A549 (cell line): ENCODE data around the gene SIAH3. TPM values are rescaled to one million over a fixed set of nuclear protein-coding genes. Genes with fewer than 3 reads are reported as not detected.

Source experiments
- ATAC-seq, 2 experiments: fragments of 200-7000 bp in 1 of 2; fragments of >200 bp in 1 of 2; cut with Nextera tagmentation in 1 of 2; cut with Tn5 transposase in 1 of 2; 3 replicates each; pipeline versions ENCODE4 v1.8.0 to v1.9.1; 2018 to 2020; ENCODE audit warnings: mild to moderate bottlenecking in 1 of 2, moderate library complexity in 1 of 2
- CTCF ChIA-PET: fragments of 300-600 bp; sonication (Branson Sonifier 250); formaldehyde crosslinking; extraction: SDS; loops from one replicate; lab custom pipeline; 2021; ENCODE audit warnings: antibody characterized with exemption, inconsistent platforms; lab: Yijun Ruan, JAX
- POLR2A ChIA-PET: fragments of 350-600 bp; formaldehyde crosslinking; extraction: SDS; loops from one replicate; lab custom pipeline; 2021; ENCODE audit warnings: antibody characterized with exemption, inconsistent platforms; lab: Yijun Ruan, JAX
- DNase-seq, 2 experiments: peaks; one replicate each; pipeline versions ENCODE4 v3.0.0 to v3.0.0-alpha.2; 2011 to 2016; ENCODE audit warnings: low read depth in 1 of 2, low spot score in 1 of 2
- FAIRE-seq: peaks from 2 replicates; lab custom pipeline; 2011; peaks lifted over from hg19 to GRCh38; lab: Jason Lieb, UNC
- H3K27ac ChIP-seq, 2 experiments: fragments of >200 bp; sonication (Bioruptor Twin); formaldehyde crosslinking; 3 replicates each; pipeline ENCODE4 v1.5.1; 2016 to 2017
- H3K4me1 ChIP-seq: fragments of >200 bp; sonication (Bioruptor Twin); formaldehyde crosslinking; 3 replicates; pipeline ENCODE4 v1.6.1; 2016
- H3K4me2 ChIP-seq: fragments of >200 bp; sonication (Bioruptor Twin); formaldehyde crosslinking; 3 replicates; pipeline ENCODE4 v1.6.1; 2016
- H3K4me3 ChIP-seq: fragments of >200 bp; sonication (Bioruptor Twin); formaldehyde crosslinking; 3 replicates; pipeline ENCODE4 v1.5.1; 2016
- H3K9me3 ChIP-seq: fragments of >200 bp; sonication (Bioruptor Twin); formaldehyde crosslinking; 3 replicates; pipeline ENCODE4 v1.6.1; 2016
- BCL3 ChIP-seq: fragments of >200 bp; sonication (Bioruptor Twin); formaldehyde crosslinking; IDR thresholded peaks from 3 replicates; pipeline ENCODE4 v1.6.1; 2016
- BHLHE40 ChIP-seq: IDR thresholded peaks from 2 replicates; pipeline ENCODE4 v1.6.1; 2012; ENCODE audit warnings: low read depth, low read length, inconsistent platforms
- CBX2 ChIP-seq: fragments of 200-600 bp; sonication (generic); IDR thresholded peaks from 2 replicates; pipeline ENCODE4 v1.6.1; 2016; ENCODE audit warnings: low read depth, mild to moderate bottlenecking, borderline replicate concordance
- CEBPB ChIP-seq, 2 experiments: fragments of >200 bp in 1 of 2; sonication (Bioruptor Twin) in 1 of 2; formaldehyde crosslinking in 1 of 2; IDR thresholded peaks; 2 replicates each; pipeline ENCODE4 v1.6.1; 2012 to 2016
- CHD2 ChIP-seq: fragments of 150-350 bp; IDR thresholded peaks from 2 replicates; pipeline ENCODE4 v1.6.1; 2014; ENCODE audit warnings: low read length; ENCODE audit not compliant: partially characterized antibody
- CTCF ChIP-seq: fragments of >200 bp; sonication (Bioruptor Twin); formaldehyde crosslinking; IDR thresholded peaks from 3 replicates; pipeline ENCODE4 v1.5.1; 2016
- E2F6 ChIP-seq: IDR thresholded peaks from 2 replicates; pipeline ENCODE4 v1.6.1; 2012; ENCODE audit warnings: low read depth, borderline replicate concordance
- EHF ChIP-seq: fragments of 250-450 bp; sonication (Bioruptor Pico); IDR thresholded peaks from 2 replicates; pipeline ENCODE4 v1.5.0; 2020; ENCODE audit warnings: mild to moderate bottlenecking
- EP300 ChIP-seq, 2 experiments: fragments of >200 bp; sonication (Bioruptor Twin); formaldehyde crosslinking; IDR thresholded peaks; 2 replicates in 1 of 2; 3 replicates in 1 of 2; pipeline ENCODE4 v1.6.1; 2016 to 2017
- ESRRA ChIP-seq: fragments of 150-350 bp; IDR thresholded peaks from 2 replicates; pipeline ENCODE4 v1.6.1; 2014; ENCODE audit warnings: mild to moderate bottlenecking, low read length, borderline replicate concordance
- FOSB ChIP-seq: fragments of 250-450 bp; sonication (Bioruptor Pico); IDR thresholded peaks from 2 replicates; pipeline ENCODE4 v1.5.0; 2020; ENCODE audit warnings: mild to moderate bottlenecking, moderate library complexity
- HES2 ChIP-seq: fragments of >200 bp; sonication (Bioruptor Twin); formaldehyde crosslinking; IDR thresholded peaks from 2 replicates; pipeline ENCODE4 v1.6.1; 2016
- HEYL ChIP-seq: fragments of 250-450 bp; sonication (Bioruptor Pico); IDR thresholded peaks from 2 replicates; pipeline ENCODE4 v1.8.0; 2021; ENCODE audit warnings: mild to moderate bottlenecking, moderate library complexity
- HOXB13 ChIP-seq: fragments of 250-450 bp; sonication (Bioruptor Pico); IDR thresholded peaks from 2 replicates; pipeline ENCODE4 v1.5.0; 2020; ENCODE audit warnings: low read depth, mild to moderate bottlenecking, moderate library complexity
- MAFK ChIP-seq: fragments of 450-650 bp; IDR thresholded peaks from 2 replicates; pipeline ENCODE4 v1.6.1; 2014; ENCODE audit not compliant: partially characterized antibody
- NPAS2 ChIP-seq: fragments of 250-450 bp; sonication (Bioruptor Pico); IDR thresholded peaks from 2 replicates; pipeline ENCODE4 v1.8.0; 2022; ENCODE audit warnings: mild to moderate bottlenecking, moderate library complexity, borderline replicate concordance
- PHF8 ChIP-seq: fragments of 200-600 bp; sonication (generic); IDR thresholded peaks from 2 replicates; pipeline ENCODE4 v1.6.1; 2016; ENCODE audit warnings: low read depth, mild to moderate bottlenecking, antibody characterized with exemption, moderate library complexity, borderline replicate concordance
- POLR2AphosphoS2 ChIP-seq: conservative IDR thresholded peaks from 2 replicates; pipeline ENCODE4 v1.6.1; 2012; ENCODE audit warnings: low read length, improper control_type of control experiment, inconsistent platforms
- RAD21 ChIP-seq, 2 experiments: fragments of >200 bp in 1 of 2; sonication (Bioruptor Twin) in 1 of 2; formaldehyde crosslinking in 1 of 2; IDR thresholded peaks in 1 of 2; conservative IDR thresholded peaks in 1 of 2; 2 replicates in 1 of 2; 3 replicates in 1 of 2; pipeline ENCODE4 v1.6.1; 2012 to 2018; ENCODE audit warnings: inconsistent platforms in 1 of 2
- RCOR1 ChIP-seq: fragments of 150-350 bp; IDR thresholded peaks from 2 replicates; pipeline ENCODE4 v1.6.1; 2014; ENCODE audit warnings: antibody characterized with exemption, low read length, low read depth
- RFX5 ChIP-seq: fragments of 450-650 bp; IDR thresholded peaks from 2 replicates; pipeline ENCODE4 v1.7.1; 2014; ENCODE audit warnings: antibody characterized with exemption, mild to moderate bottlenecking, moderate library complexity
- RNF2 ChIP-seq: fragments of 200-600 bp; sonication (generic); IDR thresholded peaks from 2 replicates; pipeline ENCODE4 v1.6.1; 2016; ENCODE audit warnings: low read depth, mild to moderate bottlenecking, antibody characterized with exemption, moderate library complexity, borderline replicate concordance
- SMC3 ChIP-seq: fragments of >200 bp; sonication (Bioruptor Twin); formaldehyde crosslinking; IDR thresholded peaks from 3 replicates; pipeline ENCODE4 v1.6.1; 2018; ENCODE audit warnings: inconsistent platforms
- TFCP2L1 ChIP-seq: fragments of 250-450 bp; sonication (Bioruptor Pico); IDR thresholded peaks from 2 replicates; pipeline ENCODE4 v1.5.0; 2021; ENCODE audit warnings: mild to moderate bottlenecking
- TP53 ChIP-seq: fragments of 250-450 bp; sonication (Bioruptor Pico); IDR thresholded peaks from 2 replicates; pipeline ENCODE4 v1.5.0; 2021; ENCODE audit warnings: mild to moderate bottlenecking, moderate library complexity
- ZC3H11A ChIP-seq: fragments of 450-650 bp; IDR thresholded peaks from 2 replicates; pipeline ENCODE4 v1.6.1; 2014; ENCODE audit warnings: antibody characterized with exemption, mild to moderate bottlenecking
- ZFP36 ChIP-seq: fragments of 450-650 bp; IDR thresholded peaks from 2 replicates; pipeline ENCODE4 v1.6.1; 2014; ENCODE audit warnings: borderline replicate concordance; ENCODE audit not compliant: partially characterized antibody
- ZNF302 ChIP-seq: fragments of 250-450 bp; sonication (Bioruptor Pico); IDR thresholded peaks from 2 replicates; pipeline ENCODE4 v1.9.0; 2021; ENCODE audit warnings: inconsistent platforms, mild to moderate bottlenecking, moderate library complexity
- ZSCAN20 ChIP-seq: fragments of 250-450 bp; sonication (Bioruptor Pico); IDR thresholded peaks from 2 replicates; pipeline ENCODE4 v1.8.0; 2022; ENCODE audit warnings: mild to moderate bottlenecking, moderate library complexity
- WGBS: methylation state at CpG from one replicate; pipeline ENCODE4 v1.1.6; 2017; ENCODE audit errors: missing lambda C conversion rate; 5-methylcytosine and 5-hydroxymethylcytosine counted together
- polyA plus RNA-seq, 4 experiments: library from polyadenylated mRNA; depleted of rRNA in 3 of 4; stranded (reverse); fragments of >200 nt; fragmentation: RNase III in 1 of 4; extraction: RNeasy Plus Mini Kit Qiagen cat#74134 plus additional on column Dnase treatment in 1 of 4; gene quantifications; 2 replicates in 3 of 4; 3 replicates in 1 of 4; pipeline ENCODE4 v1.2.3, GENCODE V29; 2011 to 2017

Gene SIAH3
- polyA plus RNA-seq, 2 of the 4 experiments (the other 2 are of a cell fraction): not detected

GRCh38 chr13:45742985-45743384, 108.6 kb downstream of the SIAH3 start (continued):
- TF ChIP-seq BCL3 (no peak), HES2 (no peak), ZC3H11A (no peak), BHLHE40 (no peak), ESRRA (no peak), SMC3 (no peak)

- POLR2A ChIA-PET: no interaction called here
- 5% methylated on average over 2 of the region's 2 CpGs for WGBS
- no peak for TF ChIP-seq TP53 (CRISPR knock-in tag)
- no peak for TF ChIP-seq POLR2AphosphoS2
- TF ChIP-seq HOXB13 (CRISPR knock-in tag): no peak
- TF ChIP-seq HES2: no peak
- no peak for TF ChIP-seq CBX2
- TF ChIP-seq RAD21 (conservative IDR thresholded peaks at IDR 0.05 in 1 of 2, IDR thresholded peaks at IDR 0.05 in 1 of 2): no peak
- TF ChIP-seq FOSB: no peak
Measured at GRCh38 chr13:45737571-45738017, 114.0 kb downstream of the SIAH3 start.

GRCh38 chr13:45733361-45733760, 118.2 kb downstream of the SIAH3 start:
- ChIA-PET CTCF (interaction anchor here (0.7 kb wide), 1 partner anchor 16 kb away, joined by 3 read pairs; no protein-coding TSS in a partner anchor), POLR2A (no interaction called here)
- ATAC-seq: no peak
- no peak for FAIRE-seq
- no peak for DNase-seq
- WGBS: 27% methylated on average over 5 of the region's 5 CpGs
- no peaks in the 10 kb centered on the region for H3K9me3 ChIP-seq
- no peak overlapping the region for H3K4me3 ChIP-seq
- H3K4me2 ChIP-seq: no peak overlapping the region
- TF ChIP-seq HEYL (CRISPR knock-in tag): no peak
- no peak overlapping the region for H3K27ac ChIP-seq
- no peaks in the 10 kb centered on the region for H3K4me1 ChIP-seq

More at GRCh38 chr13:45737571-45738017, 114.0 kb downstream of the SIAH3 start:
- H3K9me3 ChIP-seq: no peaks in the 10 kb centered on the region
- H3K4me2 ChIP-seq: no peak overlapping the region
- H3K4me3 ChIP-seq: no peak overlapping the region
- 0 out of 6 replicates have a peak, but pooled peaks of 1 of the 2 experiments have one; percentile 51 for ATAC-seq
- peak in 1 of 2 experiments; percentile 8 for DNase-seq
- FAIRE-seq: no peak
- H3K4me1 ChIP-seq: no peaks in the 10 kb centered on the region
- CTCF ChIA-PET: no interaction called here
- no peak overlapping the region for H3K27ac ChIP-seq

GRCh38 chr13:45732916-45733315, 118.6 kb downstream of the SIAH3 start:
- ChIA-PET POLR2A (no interaction called here), CTCF (no interaction called here)
- no peak for DNase-seq
- Histone ChIP-seq H3K4me1 (no peaks in the 10 kb centered on the region), H3K9me3 (no peaks in the 10 kb centered on the region), H3K4me2 (no peak overlapping the region), H3K4me3 (no peak overlapping the region), H3K27ac (no peak overlapping the region)
- TF ChIP-seq CTCF (no peak), ZFP36 (no peak), HES2 (no peak), ZSCAN20 (CRISPR knock-in tag) (no peak), POLR2AphosphoS2 (no peak), CHD2 (no peak), RCOR1 (no peak), TFCP2L1 (CRISPR knock-in tag) (no peak), MAFK (no peak), EP300 (IDR thresholded peaks at IDR 0.05) (no peak), RFX5 (no peak), NPAS2 (CRISPR knock-in tag) (no peak), CBX2 (no peak), ZNF302 (no peak), RNF2 (no peak), CEBPB (IDR thresholded peaks at IDR 0.05) (no peak), PHF8 (no peak), E2F6 (no peak), EHF (CRISPR knock-in tag) (no peak)
- WGBS: 36% methylated on average over 5 of the region's 5 CpGs
- FAIRE-seq: no peak
- no peak for ATAC-seq
